GM21825 (cell line): ENCODE results near the gene B4GALT2.

ENCODE experiments used
- ATAC-seq: cut with Tn5 transposase; IDR thresholded peaks from one replicate; pipeline ENCODE4 v1.9.1; 2021; ENCODE audit warnings: mild to moderate bottlenecking, moderate library complexity; ENCODE audit not compliant: unreplicated experiment

The B4GALT2 gene

DNA sequence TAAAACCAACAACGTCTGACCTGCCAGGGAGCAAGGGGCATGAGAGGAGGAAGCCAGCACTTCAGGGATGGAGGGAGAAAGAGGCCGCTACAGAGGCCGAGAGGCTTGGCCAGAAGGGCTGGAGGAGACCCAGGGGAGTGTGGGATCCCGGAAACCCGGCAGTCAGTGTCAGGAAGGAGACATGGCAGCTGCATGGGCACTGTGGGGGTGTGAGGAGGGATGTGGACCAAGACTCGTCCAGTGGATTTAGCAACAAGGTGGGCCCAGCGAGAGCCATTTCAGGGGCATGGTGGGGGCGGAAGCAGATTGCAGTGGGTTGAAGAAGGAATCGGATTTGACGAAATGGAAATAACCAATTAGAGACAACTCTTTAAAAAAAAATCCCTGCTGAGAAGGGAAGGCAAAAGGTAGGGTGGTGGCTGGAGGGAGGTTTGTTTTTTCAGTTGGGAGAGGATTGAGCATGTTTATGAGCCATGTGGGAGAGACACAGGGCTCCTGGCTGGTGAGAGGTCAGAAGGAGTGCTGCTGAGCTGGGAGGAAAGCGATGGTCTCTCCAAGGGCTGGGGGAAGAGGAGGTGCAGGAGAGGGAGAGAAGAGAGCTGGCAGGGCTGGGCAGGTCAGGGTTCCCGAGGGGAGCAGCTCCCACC is 4.4 kb downstream of the B4GALT2 start:
- ATAC-seq: no peak

DNA sequence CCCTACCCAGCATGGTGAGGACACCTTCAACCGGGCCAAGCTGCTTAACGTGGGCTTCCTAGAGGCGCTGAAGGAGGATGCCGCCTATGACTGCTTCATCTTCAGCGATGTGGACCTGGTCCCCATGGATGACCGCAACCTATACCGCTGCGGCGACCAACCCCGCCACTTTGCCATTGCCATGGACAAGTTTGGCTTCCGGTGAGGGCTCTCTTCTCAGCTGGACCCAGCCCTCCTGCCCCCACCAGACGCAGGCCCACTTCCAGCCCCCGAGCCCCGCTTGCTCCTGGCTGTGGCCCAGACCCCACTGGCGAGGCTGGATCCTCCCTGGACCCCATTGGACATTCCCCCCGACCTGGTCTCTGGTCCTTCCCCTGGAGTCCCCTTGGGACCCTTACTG is 5.8 kb downstream of the B4GALT2 start:
- no peak for ATAC-seq

DNA sequence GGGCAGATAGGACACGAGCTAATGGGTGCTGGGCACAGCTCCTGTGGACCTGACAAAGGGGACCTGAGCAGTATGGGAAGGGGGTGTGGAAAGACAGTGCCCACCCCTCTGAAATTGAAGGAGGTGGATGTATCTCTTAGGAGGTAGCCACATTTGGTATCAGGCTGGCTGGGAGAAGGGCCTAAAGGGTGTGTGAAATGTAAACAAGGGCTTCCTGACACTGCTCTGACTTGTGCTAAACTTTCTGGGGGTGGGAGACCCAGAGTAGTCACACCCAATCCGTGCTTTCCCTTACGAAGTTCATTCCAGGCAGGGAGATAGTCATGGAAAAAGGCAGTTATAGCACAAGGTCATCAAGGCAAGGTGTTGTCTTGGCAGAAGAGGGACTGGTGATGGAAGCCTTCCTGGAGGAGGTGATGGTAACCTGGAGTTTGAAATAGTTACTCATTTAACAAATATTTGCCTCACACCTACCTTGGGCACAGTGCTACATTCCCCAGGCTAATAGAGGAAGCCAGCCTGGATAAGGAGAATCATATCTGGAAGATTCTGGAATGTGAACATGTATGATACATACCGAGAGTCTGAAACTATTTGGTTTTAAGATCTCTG is 7.1 kb downstream of the B4GALT2 start:
- ATAC-seq: no peak

DNA sequence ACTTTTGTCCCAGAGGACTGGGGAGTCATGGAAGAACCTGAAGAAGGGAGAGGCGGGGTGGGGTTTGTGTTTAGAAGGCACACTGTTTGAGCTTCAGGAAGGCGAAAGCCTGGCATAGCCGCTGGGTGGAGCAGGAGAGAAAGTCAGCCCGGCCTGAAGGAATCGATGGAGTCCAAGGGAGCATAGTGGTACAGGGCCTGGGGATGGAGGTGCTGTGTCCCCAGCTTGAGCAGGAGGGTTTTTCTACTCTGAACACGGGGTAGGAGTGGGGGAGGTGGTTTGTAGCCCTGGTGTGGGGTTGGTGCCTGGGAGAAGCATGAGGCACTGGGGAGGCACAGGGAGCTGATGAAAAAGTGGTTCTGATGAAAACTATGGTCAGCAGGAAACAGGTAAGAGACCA is 7.7 kb downstream of the B4GALT2 start:
- ATAC-seq: no peak

DNA sequence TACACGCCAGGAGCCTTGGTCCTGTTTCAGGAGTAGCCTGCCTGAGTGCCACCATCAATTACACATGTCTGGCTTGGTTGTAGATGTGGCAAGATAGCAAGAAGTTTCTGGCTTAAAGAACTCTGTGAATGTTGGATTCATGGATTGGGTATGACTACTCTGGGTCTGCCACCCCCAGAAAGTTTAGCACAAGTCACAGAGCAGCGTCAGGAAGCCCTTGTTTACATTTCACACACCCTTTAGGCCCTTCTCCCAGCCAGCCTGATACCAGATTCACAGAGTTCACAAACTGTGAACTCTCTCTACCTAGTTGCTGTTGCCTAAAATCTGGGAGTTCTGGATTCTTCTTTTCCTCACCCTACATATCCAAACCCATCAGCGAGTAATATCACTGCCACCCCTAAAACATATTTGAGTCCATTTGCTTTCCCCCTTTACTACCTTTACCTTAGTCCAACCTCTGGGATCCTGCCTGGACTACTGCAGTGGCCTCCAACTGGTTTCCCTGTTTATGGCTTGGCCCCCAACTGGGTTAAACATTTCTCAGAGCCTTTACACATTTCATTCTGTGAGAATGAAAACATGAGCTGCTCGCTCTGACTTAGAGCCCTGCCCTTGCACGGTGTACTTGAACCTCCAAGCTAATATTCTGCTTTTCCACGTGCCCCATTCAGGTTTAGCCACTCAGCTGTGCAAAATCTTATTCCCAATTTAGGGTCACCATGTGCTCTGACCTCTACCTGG is 8.3 kb downstream of the B4GALT2 start:
- ATAC-seq: no peak

DNA sequence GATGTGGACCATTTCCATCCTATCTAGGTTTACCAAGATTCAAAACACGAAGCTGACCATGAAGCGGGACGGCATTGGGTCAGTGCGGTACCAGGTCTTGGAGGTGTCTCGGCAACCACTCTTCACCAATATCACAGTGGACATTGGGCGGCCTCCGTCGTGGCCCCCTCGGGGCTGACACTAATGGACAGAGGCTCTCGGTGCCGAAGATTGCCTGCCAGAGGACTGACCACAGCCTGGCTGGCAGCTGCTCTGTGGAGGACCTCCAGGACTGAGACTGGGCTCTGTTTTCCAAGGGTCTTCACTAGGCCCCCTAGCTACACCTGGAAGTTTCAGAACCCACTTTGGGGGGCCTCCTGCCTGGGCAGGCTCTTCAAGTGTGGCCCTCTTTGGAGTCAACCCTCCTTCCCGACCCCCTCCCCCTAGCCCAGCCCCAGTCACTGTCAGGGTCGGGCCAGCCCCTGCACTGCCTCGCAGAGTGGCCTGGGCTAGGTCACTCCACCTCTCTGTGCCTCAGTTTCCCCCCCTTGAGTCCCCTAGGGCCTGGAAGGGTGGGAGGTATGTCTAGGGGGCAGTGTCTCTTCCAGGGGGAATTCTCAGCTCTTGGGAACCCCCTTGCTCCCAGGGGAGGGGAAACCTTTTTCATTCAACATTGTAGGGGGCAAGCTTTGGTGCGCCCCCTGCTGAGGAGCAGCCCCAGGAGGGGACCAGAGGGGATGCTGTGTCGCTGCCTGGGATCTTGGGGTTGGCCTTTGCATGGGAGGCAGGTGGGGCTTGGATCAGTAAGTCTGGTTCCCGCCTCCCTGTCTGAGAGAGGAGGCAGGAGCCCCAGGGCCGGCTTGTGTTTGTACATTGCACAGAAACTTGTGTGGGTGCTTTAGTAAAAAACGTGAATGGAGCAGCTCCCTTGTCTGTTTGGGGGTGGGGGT is 11.5 kb downstream of the B4GALT2 start:
- no peak for ATAC-seq

DNA sequence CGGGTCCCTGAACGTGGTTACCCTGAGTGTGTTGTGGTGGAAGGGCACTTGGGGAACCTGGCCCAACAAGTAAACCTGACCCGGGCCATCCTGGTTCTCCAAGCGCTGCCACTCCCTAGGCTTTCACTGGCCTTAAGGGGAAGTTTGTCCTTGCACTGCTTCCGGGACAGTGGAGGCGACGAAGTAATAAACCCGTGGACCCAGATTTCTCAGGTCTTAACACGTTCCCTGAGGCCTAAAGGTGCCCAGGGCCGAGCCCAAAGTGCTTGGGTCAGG is 12.1 kb downstream of the B4GALT2 start:
- no peak for ATAC-seq

DNA sequence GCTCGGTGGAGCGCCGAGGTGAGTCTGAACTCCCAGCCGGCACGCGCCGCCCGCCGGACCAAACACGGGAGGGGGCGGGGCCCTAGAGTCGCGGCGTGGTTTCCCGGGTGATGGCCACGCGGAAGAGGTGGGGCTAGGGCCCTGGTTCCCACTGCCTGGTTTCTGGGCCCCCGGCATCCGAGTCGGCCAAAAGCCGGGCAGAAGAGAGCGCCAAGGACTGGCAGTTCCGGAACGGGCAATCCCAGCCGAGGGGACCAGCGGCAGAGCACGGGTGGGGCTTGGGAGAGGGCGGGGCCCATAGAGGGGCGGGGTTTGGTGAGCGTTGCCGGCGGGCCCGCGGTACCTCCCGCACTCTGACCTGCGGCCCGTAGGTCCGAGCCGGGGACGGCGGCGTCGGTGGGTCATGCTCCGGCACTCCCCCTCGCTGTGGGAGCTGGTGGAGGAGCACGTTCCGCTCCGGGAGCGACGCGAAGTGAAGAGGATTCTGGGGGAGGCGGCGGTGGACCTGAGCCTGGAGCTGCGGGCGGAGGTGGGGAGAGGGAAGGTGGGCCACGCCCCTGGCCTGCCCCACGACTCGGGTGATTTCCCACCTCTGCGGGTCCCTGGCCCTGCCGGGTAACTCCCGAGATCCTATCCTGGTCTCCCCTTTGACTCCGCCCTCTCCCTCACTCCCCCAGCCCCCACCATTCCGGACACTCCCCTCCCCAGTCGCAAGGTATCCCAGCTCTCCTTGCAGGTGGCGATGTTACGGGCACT is 12.6 kb downstream of the B4GALT2 start, which contains the start of gene CCDC24:
Gene CCDC24 (plus strand): TSS at position 124 of the 756 bp plus-strand sequence. CDS start 280 bp downstream, at position 404.
- peak; percentile 66 for ATAC-seq

DNA sequence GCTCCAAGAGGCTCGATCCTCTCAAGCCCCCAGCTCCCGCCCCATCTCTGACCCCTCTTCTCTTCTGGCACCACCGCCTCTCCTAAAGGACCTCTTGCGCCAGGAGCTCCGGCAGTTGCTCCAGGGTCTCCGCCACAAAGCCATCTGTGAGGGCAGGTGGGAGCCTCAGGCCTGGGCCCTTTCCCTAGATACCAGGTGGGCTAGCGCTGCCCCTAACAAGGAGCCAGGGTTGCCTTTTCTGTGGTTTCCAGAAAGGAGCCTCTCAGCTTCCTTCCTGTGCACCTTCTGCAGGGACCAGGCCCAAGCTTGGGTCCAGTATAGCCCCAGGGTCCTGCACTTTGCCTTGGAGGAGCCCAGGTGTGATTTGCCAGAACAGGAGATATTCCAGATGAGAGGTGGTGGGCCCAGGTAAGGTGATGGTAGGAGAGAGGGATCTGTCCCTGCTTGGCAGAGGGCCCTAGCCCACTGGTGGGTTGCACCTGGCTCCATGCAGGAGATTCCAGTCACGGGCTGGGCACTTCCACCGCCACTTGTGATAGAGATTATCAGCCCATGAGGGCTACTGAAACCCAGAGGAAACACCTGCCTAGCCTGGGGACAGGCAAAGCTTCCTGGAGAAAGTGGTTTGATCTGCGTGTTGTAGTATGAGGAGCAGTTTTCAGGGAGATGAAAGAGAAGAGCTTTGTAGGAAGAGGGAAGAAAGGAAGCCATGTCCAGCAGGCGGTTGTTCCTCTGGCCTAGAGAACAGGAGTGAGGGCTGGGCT is 13.4 kb downstream of the B4GALT2 start:
- no peak for ATAC-seq

DNA sequence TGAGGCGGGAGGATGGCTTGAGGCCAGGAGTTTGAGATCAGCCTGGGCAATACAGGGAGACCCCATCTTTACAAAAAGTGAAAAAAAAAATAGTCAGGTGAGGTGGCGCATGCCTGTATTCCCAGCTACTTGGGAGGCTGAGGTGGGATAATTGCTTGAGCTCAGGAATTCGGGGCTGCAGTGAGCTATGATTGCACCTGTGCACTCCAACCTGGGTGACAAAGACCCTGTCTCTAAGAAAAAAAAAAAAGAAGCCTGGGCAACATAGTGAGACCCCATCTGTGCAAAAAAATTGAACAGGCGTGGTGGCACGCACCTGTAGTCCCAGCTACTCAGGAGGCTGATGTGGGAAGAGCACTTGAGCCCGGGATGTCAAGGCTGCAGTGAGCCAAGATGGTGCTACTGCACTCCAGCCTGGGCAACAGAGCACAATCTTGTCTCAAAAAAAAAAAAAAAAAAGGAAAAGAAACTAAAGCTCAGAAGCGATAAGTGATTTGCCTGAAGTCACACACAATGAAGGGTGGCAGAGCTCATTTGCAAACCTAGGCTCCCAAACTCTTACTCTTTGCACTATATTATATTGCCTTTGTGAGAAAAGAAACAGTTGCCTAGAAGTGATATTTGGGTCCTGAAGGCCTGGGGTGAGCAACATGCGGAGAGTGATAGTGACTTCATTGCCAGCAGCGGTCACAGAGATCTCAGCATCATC is 14.3 kb downstream of the B4GALT2 start:
- ATAC-seq: no peak

DNA sequence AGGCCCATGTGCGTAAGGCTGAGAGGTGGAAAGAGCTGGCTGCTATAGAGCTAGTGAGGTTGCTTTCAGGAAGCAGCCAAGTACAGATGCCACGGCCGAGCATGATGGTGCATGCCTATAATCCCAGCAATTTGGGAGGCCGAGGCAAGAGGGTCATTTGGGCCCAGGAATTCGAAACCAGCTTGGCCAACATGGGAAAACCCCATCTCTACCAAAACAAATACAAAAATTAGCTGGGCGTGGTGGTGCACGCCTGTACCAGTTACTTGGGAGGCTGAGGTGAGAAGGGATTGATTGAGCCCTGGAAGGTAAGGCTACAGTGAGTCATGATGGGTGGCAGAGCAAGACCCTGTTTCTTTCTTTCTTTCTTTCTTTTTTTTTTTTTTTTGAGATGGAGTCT is 15.1 kb downstream of the B4GALT2 start:
- no peak for ATAC-seq

DNA sequence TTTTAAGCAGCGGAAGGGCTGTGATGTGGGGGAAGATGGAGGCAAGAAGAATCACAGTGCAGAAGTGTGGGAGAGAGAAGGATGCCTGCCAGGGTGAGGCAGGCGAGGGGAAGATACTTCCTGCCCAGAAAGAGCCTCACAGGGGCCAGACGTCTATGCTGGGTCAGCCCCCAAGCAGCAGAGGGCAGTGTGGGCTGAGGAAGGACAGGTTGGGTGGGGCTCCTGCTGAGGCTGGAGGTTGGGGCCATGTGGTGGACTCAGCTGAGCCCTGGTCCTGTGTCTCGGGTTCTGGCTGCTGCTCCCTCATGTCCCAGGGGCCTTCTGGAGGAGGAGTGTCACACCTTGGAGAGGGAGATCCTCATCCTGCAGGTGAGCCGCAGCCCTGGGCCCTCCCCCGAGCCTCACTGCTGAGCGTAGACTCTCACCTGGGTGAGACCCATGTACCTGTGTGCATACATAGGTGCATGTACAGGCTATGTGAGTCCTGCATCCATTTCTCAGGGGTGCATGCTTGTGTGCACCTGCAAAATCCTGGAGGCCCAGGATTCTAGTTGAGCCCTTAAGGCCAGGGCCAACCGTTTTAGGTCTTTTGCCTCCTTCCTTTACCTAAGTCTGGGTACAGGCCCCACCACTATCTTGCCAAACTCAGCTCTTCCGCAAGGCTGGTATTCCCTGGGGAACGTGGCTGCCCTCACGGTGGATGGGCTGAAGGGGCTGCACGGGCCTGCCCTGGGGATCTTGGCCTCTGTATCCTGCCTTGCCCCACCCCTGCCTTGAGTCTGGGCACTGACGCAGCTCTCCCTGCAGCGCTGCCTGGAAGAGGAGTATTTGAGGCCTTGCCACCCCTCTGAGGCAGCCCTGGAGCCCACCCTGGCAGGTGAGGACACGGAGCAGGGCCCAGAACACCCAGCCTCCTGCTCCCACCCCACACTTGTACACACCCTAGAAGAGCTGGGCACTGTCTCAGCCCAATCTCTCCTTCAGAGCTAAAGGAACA is 16.1 kb downstream of the B4GALT2 start:
- no peak for ATAC-seq

DNA sequence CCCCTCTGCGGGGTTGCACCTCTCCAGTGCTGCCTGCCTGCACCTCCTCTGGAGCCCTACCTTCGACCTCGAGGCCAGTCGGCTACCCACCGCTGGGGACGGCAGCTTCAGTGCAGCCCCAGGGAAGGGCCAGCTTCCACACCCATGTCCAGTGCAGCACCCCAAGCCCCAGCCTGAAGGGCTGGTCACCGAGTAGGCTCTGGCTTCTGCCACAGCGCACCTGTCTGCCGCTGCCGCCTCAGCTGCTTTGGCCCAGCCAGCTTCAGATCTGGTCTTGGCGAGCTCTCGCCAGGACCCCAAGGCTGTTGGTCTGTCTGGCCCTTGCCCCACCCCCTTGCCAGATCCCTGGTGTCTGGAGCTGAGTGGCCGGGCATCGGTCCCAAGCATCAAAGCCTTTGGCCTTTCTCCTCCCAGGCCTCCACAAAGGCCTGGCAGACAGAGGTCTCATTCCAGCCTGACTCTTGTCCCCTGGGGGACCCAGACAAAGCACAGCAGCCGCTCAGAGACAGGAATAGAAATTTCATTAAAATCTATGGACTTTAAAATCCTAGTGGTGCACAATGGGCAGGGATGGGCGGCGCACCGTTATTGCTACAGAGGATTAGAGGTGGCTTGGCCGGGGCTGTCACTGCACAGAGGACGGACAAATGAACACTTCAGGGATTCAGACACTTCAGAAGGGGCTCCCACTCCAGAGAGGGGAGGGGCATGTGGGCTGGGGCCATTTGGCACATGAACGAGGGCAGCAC is 17.1 kb downstream of the B4GALT2 start:
- ATAC-seq: no peak

DNA sequence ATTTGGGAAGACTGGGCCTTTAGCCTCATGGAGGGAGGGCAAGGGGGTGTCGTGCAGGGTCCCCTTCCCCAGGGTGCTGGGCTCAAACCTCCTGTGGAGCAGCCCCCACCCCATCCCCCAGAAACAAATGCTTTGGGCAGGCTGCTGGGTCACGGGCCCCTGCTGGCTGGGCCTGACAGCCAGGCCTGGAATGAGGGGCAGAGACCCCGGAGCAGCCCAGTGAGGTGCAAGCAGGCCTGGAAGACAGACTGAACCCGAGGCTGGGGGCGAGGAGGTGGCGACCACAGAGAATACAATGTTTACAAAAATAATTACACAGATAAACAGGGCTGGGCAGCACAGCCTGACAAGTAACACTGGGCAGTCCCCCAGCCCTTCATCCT is 17.7 kb downstream of the B4GALT2 start:
- ATAC-seq: no peak

DNA sequence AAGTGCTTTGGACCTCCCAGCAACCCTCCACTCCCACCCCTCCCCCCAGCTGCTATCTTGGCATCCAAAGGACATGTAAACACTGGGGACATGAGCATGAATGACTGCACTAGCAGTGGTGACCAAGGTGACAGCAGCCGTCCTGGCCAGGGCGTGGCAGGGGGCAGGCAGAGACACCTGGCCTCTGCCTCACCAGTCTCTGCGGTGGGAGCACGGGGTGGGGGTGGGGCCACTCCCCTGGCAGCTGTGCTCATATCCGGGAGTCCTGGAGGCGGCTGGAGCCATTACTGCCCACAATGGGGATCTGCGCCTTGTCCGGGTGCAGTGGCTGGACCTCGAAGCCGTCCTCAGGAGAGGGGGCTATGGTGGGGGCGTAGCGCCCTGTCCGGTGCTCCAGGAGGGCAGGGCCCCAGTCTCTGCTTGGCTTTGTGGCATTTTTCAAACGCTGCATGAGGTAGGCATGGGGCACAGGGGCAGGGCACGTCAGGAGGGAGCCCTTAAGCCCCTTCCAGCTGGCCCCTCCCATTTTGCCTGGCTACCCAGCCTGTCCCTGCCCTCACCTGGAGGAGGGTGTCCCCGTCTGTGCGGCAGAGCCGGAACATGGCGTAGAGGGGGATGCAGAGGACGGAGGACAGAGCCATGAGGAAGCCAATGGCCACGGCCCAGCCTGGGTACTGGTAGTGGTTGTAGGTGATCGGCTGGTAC is 18.4 kb downstream of the B4GALT2 start:
- no peak for ATAC-seq

DNA sequence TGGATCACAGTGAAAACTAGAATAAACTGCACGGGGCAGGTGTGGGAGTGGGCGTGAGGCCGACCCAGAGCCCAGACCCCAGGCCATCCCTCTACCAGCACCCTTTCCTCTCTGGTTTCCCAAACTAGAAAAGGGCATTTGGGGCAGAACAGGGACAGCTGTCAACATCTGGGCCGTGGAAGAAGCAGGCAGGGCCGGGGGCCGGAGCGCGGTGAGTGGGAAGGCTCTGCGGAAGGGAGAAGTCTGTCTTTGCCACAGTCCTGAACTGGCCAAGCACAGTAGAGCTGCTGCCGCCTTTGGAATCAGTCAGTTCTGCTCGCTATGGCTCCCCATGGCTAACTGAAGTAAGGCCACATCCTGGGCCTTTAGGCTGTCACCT is 19.0 kb downstream of the B4GALT2 start:
- no peak for ATAC-seq

DNA sequence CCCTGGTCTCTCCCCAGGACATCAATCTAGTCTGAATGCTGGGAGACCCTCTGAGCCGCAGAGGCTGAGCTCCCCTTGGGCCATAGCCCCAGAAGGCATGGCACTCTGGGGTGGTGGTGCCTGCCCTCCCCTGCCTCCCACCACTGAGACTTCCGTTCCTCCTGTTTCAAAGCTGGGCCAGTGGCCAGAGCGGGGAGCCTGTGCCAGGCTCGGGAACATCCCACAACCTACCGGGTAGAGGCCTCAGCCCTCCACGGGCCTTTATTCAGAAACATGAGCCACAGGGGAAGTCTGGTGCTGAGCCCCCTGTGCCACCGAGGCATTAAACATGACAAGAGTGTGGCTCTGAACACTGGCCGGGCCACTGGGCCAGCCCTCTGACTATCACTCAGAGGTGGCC is 20.4 kb downstream of the B4GALT2 start:
- no peak for ATAC-seq
